ENCODE data around the gene CELA1.
A peak's percentile ranks its signal among the peaks of the same experiment; 100 is the strongest.
"Not testable (repeated sequence)": the region's sequence is repeated elsewhere in the genome, so short reads cannot be mapped to it uniquely, and the experiment has no call there.

The CELA1 gene

GRCh38 chr12:51307655-51308593 lies 38.6 kb downstream of the CELA1 start:
- DNase-seq: no peak

GRCh38 chr12:51306507-51306906 lies 40.0 kb downstream of the CELA1 start:
- DNase-seq: no peak

DNA sequence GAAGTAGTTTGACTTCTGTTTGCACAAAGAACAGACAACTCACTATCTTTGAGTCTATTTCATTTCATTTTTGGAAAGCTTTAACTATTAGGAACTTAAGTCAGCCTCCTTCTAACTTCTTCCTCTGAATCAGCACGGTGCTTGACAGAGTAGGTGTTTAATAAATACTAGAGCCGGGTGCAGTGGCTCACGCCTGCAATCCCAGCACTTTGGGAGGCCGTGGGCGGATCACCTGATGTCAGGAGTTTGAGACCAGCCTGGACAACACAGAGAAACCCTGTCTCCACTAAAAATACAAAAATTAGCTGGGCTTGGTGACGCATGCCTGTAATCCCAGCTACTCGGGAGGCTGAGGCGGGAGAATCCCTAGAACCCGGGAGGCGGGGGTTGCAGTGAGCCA lies 45.7 kb downstream of the CELA1 start:
- DNase-seq: not testable (repeated sequence)

DNA sequence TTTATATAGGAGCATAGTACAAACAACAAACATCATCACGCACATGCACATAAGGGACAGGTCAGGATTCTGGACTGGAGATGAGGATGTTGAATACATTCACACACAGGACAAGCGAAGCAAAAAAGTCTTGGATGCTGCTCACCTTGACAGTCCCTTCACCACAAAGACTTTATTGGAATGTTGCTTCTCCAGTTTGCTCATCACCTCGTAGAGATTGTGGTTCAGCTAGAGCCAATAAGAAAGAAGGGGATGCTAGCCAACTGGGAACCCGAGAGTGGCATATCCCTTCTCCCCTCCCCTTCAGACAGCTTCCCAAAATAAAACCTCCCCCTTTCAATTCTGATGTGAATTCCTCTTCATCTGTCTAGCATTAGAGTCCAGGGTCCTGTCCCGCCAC lies 50.8 kb downstream of the CELA1 start:
- no peak for DNase-seq

DNA sequence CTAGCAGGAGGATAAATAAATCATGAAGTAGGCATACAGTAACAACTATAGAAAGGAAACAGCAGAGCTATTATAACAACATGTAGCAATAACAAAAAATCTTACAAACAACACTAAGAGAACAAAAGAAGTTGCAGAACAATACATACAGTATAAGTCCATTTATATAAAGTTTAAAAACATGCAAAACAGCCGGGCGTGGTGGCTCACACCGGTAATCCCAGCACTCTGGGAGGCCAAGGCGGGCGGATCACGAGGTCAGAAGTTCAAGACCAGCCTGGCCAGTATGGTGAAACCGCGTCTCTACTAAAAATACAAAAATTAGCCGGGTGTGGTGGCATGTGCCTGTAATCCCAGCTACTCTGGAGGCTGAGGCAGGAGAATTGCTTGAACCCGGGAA lies 52.4 kb downstream of the CELA1 start:
- DNase-seq: not testable (repeated sequence)

- DNase-seq: no peak
These were observed 52.8 kb downstream of the CELA1 start for GRCh38 chr12:51293696-51294095.

- peak; percentile 18 for DNase-seq
These were observed 54.6 kb downstream of the CELA1 start for GRCh38 chr12:51291603-51292513.

GRCh38 chr12:51285843-51286242 lies 60.6 kb downstream of the CELA1 start:
- DNase-seq: no peak

DNA sequence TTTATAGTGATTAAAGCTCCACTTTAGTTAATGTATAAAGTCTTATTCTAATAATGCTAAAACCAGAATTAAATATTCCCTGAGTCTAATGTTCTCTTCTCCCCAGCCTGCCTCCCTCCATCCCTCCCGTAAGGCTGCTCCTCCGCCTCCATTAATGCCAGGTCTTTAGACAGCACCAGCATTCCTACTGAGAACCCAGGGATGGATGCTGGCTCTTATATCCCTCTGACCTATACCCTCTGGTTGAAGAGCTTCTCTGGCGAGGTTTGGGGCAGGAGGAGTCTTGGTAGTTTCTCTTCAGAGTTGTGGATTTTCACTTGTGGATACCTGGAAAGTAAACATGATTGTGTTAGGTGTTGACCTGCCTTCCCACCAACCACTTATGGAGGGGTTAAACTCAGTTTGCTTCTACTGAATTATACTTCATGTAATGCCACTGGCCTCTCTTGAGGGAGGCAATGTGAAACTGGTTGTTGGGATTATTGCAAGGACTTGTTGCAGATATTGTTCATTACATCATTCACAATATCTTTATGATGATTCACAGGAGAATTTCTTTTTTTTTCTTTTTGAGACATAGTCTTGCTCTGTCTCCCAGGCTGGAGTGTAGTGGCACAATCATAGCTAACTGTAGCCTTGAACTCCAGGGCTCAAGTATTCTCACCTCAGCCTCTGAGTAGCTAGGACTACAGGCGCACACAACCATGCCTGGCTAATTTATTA lies 65.1 kb downstream of the CELA1 start:
- DNase-seq: no peak
